HG02763 (cell line): ENCODE data around the gene AGL.
"Not testable (repeated sequence)": the region's sequence is repeated elsewhere in the genome, so short reads cannot be mapped to it uniquely, and the experiment has no call there.

ENCODE experiments used
- ATAC-seq: cut with Tn5 transposase; IDR thresholded peaks from one replicate; pipeline ENCODE4 v1.9.1; 2021; ENCODE audit warnings: mild to moderate bottlenecking, moderate library complexity; ENCODE audit not compliant: unreplicated experiment

The AGL gene

DNA sequence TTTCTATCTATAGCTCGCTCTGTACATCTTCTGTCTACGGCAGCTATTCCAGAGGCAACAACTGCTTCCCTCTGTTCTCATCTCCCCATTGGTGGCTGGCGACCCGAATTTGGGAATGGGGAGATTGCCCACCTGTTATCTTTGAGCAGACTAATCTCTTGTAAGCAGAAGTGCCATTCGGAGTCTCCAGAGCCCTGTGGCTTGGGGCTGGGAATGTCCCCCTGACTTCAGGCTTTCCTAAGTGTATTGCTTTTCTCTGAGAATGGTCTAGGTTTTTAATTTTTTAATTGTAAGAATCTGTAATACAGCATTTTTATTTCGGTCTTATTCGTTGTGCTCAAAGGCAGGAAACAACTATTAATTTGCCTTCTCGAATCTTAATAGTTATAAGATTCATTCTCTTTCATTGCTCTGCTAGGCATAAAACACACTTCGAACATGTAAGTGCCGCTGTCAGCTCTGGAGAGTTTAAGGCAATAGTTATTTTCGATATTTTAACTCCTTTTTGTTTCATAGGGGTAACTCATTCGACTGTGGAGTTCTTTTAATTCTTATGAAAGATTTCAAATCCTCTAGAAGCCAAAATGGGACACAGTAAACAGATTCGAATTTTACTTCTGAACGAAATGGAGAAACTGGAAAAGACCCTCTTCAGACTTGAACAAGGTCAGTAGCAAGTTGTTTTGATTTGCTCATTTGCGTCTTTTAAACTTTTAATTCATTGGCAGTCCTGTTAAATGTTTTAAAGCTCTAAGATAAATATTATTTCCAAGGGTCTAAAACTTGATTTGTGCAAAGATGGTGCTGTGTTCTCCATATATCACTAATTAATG, 514 bp downstream of the AGL start:
- peak; percentile 3 for ATAC-seq

DNA sequence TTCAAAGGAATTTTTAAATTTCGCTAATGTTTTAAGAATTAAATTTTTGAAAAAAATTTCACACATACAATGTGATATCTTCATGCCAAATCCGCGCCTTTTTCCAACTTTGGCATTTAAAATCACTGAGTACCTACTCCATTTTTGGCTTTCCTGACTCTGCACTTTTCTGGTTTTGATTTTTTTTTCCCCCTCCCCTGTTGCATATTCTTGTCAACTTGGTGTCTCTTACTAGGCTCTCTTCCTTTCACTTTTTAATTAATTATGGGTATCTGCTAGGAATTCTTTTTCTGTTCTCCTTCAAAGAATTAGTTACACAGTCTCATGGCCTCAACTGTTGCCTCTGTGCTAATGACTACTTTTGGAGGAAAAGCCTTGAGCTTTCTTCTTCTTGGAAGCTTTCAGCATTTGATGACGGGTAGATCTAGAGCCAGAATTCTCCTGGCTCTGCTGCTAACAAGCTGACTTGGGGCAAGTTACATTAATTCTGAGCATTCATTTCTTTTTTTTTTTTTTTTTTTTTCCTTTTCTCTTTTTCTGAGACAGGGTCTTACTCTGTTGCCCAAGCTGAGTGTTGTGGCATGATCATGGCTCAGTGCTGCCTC, 1.8 kb downstream of the AGL start:
- no peak for ATAC-seq

DNA sequence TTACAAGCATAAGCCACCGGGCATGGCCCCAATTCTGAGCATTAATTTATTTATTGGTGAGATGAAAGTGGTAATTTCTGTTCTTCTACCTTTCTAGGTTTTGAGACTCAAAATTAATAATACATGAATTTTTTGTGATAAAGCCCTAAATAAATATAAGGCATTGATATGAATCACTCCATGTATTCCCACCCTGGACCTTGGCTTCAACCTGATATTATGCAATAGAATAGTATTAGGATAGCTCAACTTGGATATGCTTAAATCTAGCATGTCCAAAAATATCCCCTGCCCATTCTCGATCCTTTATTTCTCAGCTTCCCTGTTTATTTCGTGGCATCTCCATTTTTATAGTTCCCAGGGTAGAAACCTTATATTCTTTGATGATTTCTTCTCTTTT, 2.5 kb downstream of the AGL start:
- no peak for ATAC-seq

DNA sequence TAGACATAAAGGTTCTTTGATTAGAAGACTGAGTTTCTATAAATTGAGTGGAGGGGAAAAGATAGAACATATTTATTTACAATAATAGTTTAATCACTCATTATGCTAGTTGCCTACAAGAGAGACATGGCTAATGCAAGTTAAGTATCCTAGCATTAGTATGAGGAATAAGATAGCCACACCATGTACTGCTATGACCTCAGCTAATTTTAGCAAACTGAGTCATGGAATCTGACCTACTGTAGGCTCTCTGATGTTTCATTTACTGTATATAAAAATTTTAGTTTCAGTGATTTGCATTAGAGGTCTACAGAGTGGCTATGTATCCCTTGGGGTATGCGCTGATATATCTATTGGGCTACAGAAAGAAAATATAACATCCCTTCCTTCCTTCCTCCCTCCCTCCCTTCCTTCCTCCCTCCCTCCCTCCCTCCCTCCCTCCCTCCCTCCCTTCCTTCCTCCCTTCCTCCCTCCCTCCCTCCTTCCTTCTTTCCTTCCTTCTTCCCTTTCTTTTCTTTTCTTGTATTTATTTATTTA, 5.8 kb downstream of the AGL start:
- no peak for ATAC-seq

DNA sequence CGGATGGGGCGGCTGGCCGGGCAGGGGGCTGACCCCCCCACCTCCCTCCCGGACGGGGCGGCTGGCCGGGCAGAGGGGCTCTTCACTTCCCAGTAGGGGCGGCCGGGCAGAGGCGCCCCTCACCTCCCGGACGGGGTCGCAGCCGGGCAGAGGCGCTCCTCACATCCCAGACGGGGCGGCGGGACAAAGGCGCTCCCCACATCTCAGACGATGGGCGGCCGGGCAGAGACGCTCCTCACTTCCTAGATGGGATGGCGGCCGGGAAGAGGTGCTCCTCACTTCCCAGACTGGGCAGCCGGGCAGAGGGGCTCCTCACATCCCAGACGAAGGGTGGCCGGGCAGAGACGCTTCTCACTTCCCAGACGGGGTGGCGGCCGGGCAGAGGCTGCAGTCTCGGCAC, 6.9 kb downstream of the AGL start:
- ATAC-seq: not testable (repeated sequence)

DNA sequence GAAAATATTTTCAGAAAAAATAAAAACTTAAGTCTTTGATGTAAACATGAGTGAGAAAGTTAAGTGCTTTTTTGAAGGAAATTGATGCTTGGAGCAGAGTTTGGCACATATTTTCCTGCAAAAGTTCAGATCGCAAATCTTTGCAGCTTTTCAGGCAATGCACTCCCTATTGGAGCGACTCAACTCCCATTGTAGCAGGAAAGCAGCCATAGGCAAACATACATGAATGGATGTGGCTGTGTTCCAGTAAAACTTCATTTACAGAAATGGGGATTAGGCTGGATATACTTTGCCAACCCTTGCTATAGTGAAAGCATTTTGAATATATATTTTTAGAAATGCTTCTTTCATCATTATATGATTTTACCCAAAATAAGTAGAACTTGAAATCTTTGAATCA, 8.1 kb downstream of the AGL start:
- no peak for ATAC-seq

DNA sequence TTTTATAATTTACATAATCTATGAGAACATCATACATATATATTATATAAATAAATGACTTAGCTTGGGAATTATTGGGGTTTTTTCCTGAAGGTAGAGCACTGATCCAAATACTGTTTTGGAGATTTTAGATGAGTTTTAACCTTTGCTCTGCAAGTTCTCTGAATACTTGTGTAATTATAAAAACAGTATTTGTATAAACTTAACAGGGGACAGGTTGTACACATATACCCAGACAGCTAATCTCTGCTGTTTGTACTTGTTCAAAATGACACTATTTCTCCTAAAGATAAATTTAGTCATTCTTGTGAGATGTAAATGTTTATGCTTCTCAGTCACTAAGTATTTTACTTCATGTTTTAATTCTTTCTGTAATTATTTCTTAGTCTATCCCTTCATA, 8.7 kb downstream of the AGL start:
- ATAC-seq: no peak

DNA sequence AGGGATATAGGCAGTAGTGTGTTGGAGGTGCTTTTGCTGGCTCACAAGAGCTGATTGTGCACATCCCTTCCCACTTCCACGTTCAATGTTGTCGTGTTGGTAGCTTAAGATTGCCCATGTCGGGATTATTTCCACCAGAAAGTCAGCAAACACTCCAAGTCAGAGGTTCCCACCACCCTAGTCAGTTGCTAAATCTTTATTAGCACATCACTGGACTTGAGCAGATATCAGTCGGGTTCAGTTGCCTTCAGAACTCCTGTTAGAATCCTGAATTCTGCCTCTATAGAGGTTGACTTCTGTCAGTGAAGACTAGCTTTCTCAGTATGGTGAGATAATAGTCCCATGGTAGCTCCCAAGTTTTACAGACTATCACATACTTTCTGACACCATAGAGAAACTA, 10.5 kb downstream of the AGL start:
- ATAC-seq: no peak

DNA sequence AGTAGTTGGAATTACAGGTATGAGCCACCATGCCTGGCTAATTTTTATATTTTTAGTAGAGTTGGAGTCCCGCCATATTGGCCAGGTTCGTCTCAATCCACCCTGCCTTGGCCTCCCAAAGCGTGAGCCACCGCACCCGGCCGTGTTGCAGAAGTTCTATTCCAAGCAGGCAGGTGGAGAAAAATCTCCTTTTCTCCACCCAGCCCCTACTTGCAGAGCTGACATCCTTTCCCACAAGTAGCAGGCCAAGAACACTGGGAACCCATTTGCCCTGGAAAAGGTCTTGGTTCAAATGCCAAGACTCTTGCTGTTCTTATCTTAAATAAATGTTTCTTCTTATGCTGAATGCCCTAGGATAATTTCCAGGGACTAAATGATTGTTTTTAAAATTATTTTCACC, 17.5 kb downstream of the AGL start:
- ATAC-seq: no peak

DNA sequence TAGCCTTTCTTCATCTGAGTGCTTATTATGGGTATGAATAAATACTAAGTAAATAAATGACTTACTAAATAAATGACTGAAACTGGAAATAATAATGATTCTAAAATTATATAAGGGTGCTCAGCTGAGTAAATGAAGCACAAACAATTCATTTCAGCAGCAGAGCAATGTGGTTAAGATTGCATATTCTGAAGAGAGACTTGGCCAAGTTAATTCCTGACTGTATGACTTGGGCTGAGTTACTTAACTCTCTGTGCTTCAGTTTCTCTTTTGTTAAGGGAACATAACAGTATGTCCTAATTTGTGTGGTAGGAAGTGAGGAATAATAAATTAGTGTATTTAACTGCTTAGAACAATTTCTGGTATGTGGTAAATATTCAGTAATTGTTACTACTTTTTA, 19.1 kb downstream of the AGL start:
- ATAC-seq: no peak

DNA sequence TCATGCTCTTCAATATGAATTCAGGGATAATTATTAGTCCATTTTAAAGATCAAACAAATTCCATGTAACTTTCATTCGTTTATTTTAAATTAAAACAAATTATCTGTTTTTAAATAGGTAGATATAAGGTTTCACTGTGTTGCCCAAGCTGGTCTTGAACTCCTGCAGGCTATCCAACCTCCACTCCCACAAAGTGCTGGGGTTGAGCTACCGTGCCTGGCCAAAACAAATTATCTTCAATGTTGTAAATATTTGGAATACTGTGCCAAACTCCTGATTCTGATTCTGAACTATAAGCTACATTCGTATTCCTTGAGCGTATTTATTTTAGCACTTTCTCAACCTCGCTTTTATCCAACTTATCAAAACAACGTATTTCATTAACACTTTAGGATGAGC, 19.6 kb downstream of the AGL start:
- ATAC-seq: no peak

DNA sequence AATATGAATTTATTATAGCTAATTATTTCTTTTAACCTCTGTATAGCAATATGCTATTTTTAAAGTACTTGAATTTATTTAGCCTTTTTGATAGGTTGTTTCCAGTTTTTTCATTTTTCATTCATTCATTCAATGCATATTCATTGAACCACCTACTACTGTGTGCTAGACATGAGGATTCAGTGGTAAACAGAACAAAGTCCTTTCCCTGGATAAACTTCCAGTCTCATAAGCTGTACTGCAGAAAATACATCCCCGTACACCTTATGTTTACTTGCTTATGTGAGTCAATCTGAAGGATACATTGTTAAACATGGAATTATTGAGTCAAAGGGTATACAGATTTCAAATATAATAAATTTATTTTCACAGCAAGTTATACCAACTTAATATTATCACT, 21.9 kb downstream of the AGL start:
- ATAC-seq: no peak

DNA sequence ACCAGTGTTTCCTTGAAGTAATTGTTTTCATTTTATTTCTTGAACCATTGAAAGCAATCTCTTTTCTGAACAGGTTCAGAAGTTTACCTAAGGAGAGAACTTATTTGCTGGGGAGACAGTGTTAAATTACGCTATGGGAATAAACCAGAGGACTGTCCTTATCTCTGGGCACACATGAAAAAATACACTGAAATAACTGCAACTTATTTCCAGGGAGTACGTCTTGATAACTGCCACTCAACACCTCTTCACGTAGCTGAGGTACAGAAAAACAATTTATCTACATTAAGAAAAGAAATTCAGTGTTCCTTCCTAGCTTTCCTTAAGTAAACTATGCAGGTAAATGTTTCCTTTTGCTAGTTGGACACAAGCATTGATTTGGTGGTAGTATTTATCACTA, 27.4 kb downstream of the AGL start:
- no peak for ATAC-seq

DNA sequence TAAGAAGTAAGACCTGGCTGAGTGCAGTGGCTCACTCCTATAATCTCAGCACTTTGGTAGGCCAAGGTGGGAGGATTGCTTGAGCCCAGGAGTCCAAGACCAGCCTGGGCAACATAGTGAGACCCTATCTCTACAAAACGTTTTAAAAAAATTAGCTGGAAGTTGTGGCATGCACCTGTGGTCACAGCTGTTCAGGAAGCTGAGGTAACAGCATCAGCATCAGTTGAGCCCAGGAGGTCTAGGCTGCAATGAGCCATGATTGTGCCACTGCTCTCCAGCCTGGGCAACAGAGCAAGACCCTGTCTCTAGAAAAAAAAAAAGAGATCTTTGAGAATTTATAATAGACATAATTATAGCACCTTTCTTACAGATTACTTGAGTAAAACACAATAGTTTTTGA, 36.0 kb downstream of the AGL start:
- ATAC-seq: no peak

DNA sequence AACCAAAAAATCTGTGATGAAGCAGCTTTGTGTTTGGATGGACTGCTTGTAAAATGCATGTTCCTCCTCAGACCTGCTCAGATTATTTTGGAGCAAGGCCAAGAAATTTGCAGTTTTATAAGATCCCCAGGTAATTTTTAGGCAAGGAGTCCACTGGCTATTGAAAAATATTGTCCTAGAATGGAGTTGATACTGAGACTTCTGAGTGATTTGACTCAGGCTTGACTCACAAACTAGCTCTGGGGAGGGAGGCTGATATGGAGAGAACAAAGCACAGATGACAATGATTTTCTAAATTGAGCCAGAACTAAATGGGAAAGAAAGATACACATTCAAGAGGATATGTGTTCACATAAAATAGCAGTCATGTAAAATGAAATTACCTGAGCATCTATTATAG, 36.7 kb downstream of the AGL start:
- no peak for ATAC-seq

DNA sequence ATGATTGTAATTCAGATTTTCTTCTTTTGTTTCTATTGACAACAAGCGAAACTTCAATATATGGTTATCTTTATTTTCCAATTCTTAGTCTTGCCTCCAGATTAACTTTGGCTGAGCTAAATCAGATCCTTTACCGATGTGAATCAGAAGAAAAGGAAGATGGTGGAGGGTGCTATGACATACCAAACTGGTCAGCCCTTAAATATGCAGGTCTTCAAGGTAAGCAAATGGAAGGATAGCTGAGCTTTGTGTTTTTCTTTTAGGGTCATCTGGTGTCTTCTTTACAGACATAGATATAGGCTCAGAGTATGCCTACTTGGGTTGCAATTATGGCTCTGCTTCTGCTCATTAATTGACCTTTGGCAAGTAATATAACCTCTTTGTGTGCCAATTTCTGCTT, 37.7 kb downstream of the AGL start:
- ATAC-seq: no peak

DNA sequence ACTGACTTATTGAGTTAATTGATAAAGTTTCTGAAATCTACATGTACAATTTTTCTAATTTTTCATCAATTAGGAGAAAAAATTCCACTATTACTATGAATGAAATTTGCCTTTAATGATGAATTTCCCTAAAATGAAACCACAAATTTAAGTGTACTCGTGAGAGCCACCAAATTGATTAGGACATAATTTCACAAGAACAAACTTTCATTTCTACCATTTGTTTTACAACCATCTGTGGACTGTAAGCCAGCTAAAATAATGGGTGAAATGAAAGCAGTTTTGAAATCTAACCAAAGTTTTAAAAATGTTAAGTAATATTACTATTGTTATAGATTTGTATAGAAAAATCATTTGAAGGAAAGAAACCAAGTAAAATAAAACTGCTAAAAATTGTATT, 41.8 kb downstream of the AGL start:
- ATAC-seq: no peak

DNA sequence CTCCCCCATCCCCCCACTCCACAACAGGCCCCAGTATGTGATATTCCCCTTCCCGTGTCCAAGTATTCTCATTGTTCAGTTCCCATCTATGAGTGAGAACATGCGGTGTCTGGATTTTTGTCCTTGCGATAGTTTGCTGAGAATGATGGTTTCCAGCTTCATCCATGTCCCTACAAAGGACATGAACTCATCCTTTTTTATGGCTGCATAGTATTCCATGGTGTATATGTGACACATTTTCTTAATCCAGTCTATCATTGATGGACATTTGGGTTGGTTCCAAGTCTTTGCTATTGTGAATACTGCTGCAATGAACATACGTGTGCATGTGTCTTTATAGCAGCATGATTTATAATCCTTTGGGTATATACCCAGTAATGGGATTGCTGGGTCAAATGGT, 53.1 kb downstream of the AGL start:
- not testable (repeated sequence) for ATAC-seq

DNA sequence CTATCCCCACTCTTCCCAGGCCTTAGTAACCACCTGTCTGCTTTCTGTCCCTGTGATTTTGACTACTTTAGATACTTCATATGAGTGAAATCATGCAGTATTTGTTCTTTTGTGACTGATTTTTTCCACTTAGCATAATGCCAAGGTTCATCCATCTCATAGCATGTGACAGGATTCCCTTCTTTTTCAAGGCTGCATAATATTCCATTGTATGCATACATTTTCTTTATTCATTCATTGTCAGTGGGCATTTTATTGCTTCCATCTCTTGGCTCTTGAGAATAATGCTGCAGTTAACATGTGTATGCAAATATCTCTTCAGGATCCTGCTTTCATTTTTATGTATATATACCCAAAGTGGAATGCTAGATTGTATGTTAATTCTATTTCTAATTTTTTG, 56.4 kb downstream of the AGL start:
- ATAC-seq: no peak

DNA sequence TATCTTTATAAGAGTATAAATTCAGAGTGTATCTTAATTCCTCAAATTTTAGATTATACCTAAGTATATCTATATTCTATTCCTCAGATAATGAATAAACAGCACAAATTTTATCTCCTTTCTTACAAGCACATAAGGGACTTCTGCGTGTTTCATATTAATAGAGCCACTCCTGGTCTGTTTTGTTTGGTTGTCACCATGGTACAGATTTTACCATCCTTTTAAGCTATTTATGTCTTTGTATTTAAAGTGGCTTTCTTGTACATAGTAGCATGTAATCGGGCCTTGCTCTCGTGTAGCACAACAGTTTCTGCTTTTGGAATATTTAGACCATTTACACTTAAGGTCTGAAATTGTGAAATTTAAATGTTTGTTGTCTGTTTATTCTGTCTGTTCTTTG, 67.1 kb downstream of the AGL start:
- no peak for ATAC-seq

DNA sequence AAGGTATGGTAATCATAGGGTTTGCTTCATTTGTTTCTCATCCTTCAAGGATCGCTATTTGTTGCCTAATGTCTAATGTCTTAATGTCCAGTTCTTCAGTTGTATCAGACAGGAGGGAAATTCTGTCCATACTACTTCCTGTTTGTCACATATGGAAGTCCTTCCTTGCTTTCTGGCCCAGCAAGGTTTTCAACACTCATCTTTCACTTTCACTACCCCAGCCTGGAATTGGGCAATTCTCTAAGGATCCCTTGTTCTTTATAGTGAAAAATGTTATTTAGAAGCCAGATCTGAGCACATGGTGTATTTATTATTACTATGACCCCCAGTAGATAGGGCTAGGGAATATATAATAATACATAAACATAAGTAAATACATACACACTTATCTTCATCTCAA, 69.1 kb downstream of the AGL start:
- ATAC-seq: no peak

DNA sequence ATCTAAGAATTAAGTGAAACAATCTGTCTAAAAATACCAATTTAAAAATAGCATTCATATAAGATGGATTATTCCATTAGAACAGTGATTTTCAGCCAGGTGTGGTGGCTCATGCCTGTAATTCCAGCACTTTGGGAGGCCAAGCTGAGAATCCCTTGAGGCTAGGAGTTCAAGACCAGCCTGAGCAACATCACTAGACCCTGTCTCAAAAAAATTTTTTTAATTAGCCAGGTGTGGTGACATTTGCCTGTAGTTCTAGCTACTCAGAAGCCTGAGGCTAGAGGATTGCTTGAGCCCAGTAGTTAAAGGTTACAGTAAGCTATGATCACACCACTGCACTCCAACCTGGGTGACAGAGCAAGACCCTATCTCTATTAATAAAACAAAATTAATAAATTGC, 84.6 kb downstream of the AGL start:
- ATAC-seq: no peak

DNA sequence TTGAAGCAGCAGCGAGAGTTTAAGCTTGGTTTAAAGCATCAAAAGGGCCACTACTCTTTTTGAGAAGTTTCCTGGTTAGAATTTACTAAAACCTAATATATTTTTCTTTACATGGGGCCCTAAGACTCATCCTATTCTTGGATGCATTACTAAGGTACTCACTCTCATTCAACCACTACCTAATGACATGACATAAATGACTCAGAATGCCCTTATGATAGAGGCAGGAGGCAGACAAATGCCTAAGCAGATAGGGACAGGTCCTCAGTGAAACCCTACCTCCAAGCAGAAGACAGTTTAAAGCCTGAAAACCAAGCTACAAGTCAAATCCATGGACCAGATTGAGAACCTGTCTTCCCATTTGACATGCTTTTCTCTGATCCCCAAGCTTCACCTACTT, 85.4 kb downstream of the AGL start:
- ATAC-seq: no peak
